GM23248 (cell line): ENCODE measurements around the gene PATJ.

Source experiments
- EZH2 ChIP-seq: fragments of 200-600 bp; sonication (generic); IDR thresholded peaks from 2 replicates; pipeline ENCODE4 v1.6.1; 2018; ENCODE audit warnings: antibody characterized with exemption, mild to moderate bottlenecking; ENCODE audit not compliant: insufficient read depth, poor library complexity, severe bottlenecking
- EZH2phosphoT487 ChIP-seq: fragments of 200-600 bp; sonication (generic); IDR thresholded peaks from 2 replicates; pipeline ENCODE4 v1.6.1; 2018; ENCODE audit warnings: antibody characterized with exemption, moderate library complexity, mild to moderate bottlenecking, low read depth; ENCODE audit not compliant: insufficient read depth

DNA sequence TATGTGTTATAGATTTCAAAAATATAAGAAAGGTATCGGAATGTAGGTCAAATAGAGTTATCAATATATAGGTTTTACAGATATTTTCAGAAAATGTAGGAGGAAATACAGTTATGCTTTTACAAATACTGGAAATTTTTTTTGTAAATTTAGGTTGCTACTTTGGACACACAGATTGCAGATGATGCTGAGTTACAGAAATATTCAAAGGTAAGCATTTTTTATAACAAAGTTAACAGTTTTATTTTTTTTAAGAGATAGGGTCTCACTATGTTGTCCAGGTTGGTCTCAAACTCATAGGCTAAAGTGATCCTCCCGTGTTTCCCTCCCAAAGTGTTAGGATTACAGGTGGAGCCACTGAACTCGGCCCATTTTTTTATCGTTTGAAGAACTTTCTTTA, 66.0 kb downstream of the PATJ start:
- TF ChIP-seq EZH2 = no peak
- no peak for TF ChIP-seq EZH2phosphoT487
